HL-60 (cell line): Measurements from ENCODE around the gene GOLGA6L10.

Experiments
- GABPA ChIP-seq: IDR thresholded peaks from 2 replicates; pipeline ENCODE4 v1.6.1; 2012; ENCODE audit warnings: low read depth
- POLR2AphosphoS5 ChIP-seq: IDR thresholded peaks from 2 replicates; pipeline ENCODE4 v1.6.1; 2012; ENCODE audit warnings: low read depth
- TF ChIP-seq, protein P1 (sequence below): IDR thresholded peaks from 2 replicates; pipeline ENCODE4 v1.6.1; 2012; ENCODE audit warnings: low read depth; ENCODE audit not compliant: insufficient replicate concordance
- TF ChIP-seq, protein P2 (sequence below): IDR thresholded peaks from one replicate; pipeline ENCODE4 v1.5.1; 2011; ENCODE audit warnings: low read length, control low read depth, inconsistent platforms; ENCODE audit not compliant: insufficient read depth

GRCh38 chr15:82294061-82294690 is 55.1 kb downstream of the GOLGA6L10 start:
- TF ChIP-seq, protein P1, sequence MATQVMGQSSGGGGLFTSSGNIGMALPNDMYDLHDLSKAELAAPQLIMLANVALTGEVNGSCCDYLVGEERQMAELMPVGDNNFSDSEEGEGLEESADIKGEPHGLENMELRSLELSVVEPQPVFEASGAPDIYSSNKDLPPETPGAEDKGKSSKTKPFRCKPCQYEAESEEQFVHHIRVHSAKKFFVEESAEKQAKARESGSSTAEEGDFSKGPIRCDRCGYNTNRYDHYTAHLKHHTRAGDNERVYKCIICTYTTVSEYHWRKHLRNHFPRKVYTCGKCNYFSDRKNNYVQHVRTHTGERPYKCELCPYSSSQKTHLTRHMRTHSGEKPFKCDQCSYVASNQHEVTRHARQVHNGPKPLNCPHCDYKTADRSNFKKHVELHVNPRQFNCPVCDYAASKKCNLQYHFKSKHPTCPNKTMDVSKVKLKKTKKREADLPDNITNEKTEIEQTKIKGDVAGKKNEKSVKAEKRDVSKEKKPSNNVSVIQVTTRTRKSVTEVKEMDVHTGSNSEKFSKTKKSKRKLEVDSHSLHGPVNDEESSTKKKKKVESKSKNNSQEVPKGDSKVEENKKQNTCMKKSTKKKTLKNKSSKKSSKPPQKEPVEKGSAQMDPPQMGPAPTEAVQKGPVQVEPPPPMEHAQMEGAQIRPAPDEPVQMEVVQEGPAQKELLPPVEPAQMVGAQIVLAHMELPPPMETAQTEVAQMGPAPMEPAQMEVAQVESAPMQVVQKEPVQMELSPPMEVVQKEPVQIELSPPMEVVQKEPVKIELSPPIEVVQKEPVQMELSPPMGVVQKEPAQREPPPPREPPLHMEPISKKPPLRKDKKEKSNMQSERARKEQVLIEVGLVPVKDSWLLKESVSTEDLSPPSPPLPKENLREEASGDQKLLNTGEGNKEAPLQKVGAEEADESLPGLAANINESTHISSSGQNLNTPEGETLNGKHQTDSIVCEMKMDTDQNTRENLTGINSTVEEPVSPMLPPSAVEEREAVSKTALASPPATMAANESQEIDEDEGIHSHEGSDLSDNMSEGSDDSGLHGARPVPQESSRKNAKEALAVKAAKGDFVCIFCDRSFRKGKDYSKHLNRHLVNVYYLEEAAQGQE: no peak
- TF ChIP-seq, protein P2, sequence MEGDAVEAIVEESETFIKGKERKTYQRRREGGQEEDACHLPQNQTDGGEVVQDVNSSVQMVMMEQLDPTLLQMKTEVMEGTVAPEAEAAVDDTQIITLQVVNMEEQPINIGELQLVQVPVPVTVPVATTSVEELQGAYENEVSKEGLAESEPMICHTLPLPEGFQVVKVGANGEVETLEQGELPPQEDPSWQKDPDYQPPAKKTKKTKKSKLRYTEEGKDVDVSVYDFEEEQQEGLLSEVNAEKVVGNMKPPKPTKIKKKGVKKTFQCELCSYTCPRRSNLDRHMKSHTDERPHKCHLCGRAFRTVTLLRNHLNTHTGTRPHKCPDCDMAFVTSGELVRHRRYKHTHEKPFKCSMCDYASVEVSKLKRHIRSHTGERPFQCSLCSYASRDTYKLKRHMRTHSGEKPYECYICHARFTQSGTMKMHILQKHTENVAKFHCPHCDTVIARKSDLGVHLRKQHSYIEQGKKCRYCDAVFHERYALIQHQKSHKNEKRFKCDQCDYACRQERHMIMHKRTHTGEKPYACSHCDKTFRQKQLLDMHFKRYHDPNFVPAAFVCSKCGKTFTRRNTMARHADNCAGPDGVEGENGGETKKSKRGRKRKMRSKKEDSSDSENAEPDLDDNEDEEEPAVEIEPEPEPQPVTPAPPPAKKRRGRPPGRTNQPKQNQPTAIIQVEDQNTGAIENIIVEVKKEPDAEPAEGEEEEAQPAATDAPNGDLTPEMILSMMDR: no peak
- TF ChIP-seq POLR2AphosphoS5 (no peak), GABPA (no peak)
